ENCODE measurements around the gene PXMP4.

PXMP4 gene

GRCh38 chr20:33671573-33672288, 48.4 kb downstream of the PXMP4 start:
- no peaks in the 10 kb centered on the region for H3K9me3 ChIP-seq (ENCODE audit: control insufficient read depth, insufficient read depth, low read depth, low read length)
- H3K4me3 ChIP-seq (ENCODE audit: low read depth, low read length): no peak overlapping the region
- POLR2A ChIA-PET: interaction anchor here (1.0 to 1.9 kb wide), 2 partner anchors 8 to 441 kb away, joined by 4 to 8 read pairs; no protein-coding TSS in a partner anchor
- TF ChIP-seq PRDM6 (tag by site-specific recombination; IDR thresholded peaks at IDR 0.05) (no peak), SP2 (tag by site-specific recombination; IDR thresholded peaks at IDR 0.05) (no peak), ZNF560 (tag by site-specific recombination; IDR thresholded peaks at IDR 0.05; ENCODE audit: borderline replicate concordance) (no peak), ZNF426 (tag by site-specific recombination; IDR thresholded peaks at IDR 0.05) (no peak), ZNF248 (tag by site-specific recombination; IDR thresholded peaks at IDR 0.05) (no peak), ZBTB8A (tag by site-specific recombination; IDR thresholded peaks at IDR 0.05) (no peak), ZNF184 (tag by site-specific recombination; IDR thresholded peaks at IDR 0.05) (no peak), HIC1 (tag by site-specific recombination; IDR thresholded peaks at IDR 0.05) (no peak), INSM2 (tag by site-specific recombination; IDR thresholded peaks at IDR 0.05) (no peak), ZNF221 (tag by site-specific recombination; IDR thresholded peaks at IDR 0.05; ENCODE audit: borderline replicate concordance) (no peak), TRIM28 (IDR thresholded peaks at IDR 0.05; ENCODE audit: borderline replicate concordance, low read length) (no peak), ZNF157 (tag by site-specific recombination; IDR thresholded peaks at IDR 0.05) (no peak), ZNF239 (tag by site-specific recombination; IDR thresholded peaks at IDR 0.05) (no peak), YY2 (tag by site-specific recombination; IDR thresholded peaks at IDR 0.05) (no peak), ZNF280D (tag by site-specific recombination; IDR thresholded peaks at IDR 0.05) (no peak), SP3 (tag by site-specific recombination; IDR thresholded peaks at IDR 0.05) (no peak), ZBTB26 (tag by site-specific recombination; optimal IDR thresholded peaks at IDR 0.05) (no peak)
- H3K27ac ChIP-seq (ENCODE audit: extremely low read depth, low read depth, low read length): no peak overlapping the region
- CTCF ChIA-PET: interaction anchor here (0.6 kb wide), 1 partner anchor 61 kb away, joined by 3 read pairs; no protein-coding TSS in a partner anchor
- no peaks in the 10 kb centered on the region for H3K4me1 ChIP-seq (ENCODE audit: control insufficient read depth, insufficient read depth, low read length)
- peaks cover 0 to 64% of the 10 kb centered on the region in 2 experiments; a peak in 1 of 3 replicates for H3K36me3 ChIP-seq (ENCODE audit: control insufficient read depth in 2 of 2, insufficient read depth in 1 of 2, low read length in 2 of 2)

Measured in HEK293 (cell line).